Astrocyte (in vitro differentiated cells and primary cell): ENCODE measurements around the gene SRBD1. TPM values are rescaled to one million over a fixed set of nuclear protein-coding genes. Genes with fewer than 3 reads are reported as not detected.

ENCODE experiments used
- DNase-seq: peaks from one replicate; pipeline ENCODE4 v3.0.0-alpha.2; 2010; ENCODE audit warnings: low read depth
- FAIRE-seq: peaks from 2 replicates; lab custom pipeline; 2011; peaks lifted over from hg19 to GRCh38; lab: Jason Lieb, UNC
- H2AFZ ChIP-seq: 2 replicates; pipeline ENCODE4 v1.6.0; 2012; ENCODE audit warnings: low read depth, low read length, inconsistent platforms
- H3K27ac ChIP-seq: 2 replicates; pipeline ENCODE4 v1.5.1; 2011; ENCODE audit warnings: low read depth, low read length, inconsistent platforms
- H3K27me3 ChIP-seq: 2 replicates; pipeline ENCODE4 v1.6.0; 2011; ENCODE audit warnings: low read length, inconsistent platforms; ENCODE audit not compliant: insufficient read depth
- H3K36me3 ChIP-seq: 2 replicates; pipeline ENCODE4 v1.5.1; 2011; ENCODE audit warnings: low read length, inconsistent platforms; ENCODE audit not compliant: insufficient read depth
- H3K4me1 ChIP-seq: 2 replicates; pipeline ENCODE4 v1.5.1; 2011; ENCODE audit warnings: low read length, inconsistent platforms; ENCODE audit not compliant: insufficient read depth
- H3K4me2 ChIP-seq: 2 replicates; pipeline ENCODE4 v1.6.0; 2012; ENCODE audit warnings: low read length, inconsistent platforms
- H3K4me3 ChIP-seq: 2 replicates; pipeline ENCODE4 v1.5.1; 2011; ENCODE audit warnings: low read depth, mild to moderate bottlenecking, low read length, inconsistent platforms; ENCODE audit not compliant: insufficient read depth
- H3K79me2 ChIP-seq: 2 replicates; pipeline ENCODE4 v1.6.0; 2012; ENCODE audit warnings: mild to moderate bottlenecking, low read length, inconsistent platforms; ENCODE audit not compliant: insufficient read depth
- H3K9ac ChIP-seq: 2 replicates; pipeline ENCODE4 v1.6.0; 2012; ENCODE audit warnings: mild to moderate bottlenecking, low read length, inconsistent platforms
- H3K9me3 ChIP-seq: 2 replicates; pipeline ENCODE4 v1.5.1; 2012; ENCODE audit warnings: low read depth, mild to moderate bottlenecking, low read length, inconsistent platforms; ENCODE audit not compliant: insufficient read depth
- H4K20me1 ChIP-seq: 2 replicates; pipeline ENCODE4 v1.6.0; 2012; ENCODE audit warnings: low read length, inconsistent platforms; ENCODE audit not compliant: insufficient read depth
- H3K27ac Mint-ChIP-seq: one replicate; pipeline ENCODE4 v1.8.0; 2021; ENCODE audit warnings: mild to moderate bottlenecking, mixed read lengths; ENCODE audit not compliant: unreplicated experiment
- H3K27me3 Mint-ChIP-seq: one replicate; pipeline ENCODE4 v1.8.0; 2021; ENCODE audit warnings: low read depth, mixed read lengths; ENCODE audit not compliant: unreplicated experiment
- H3K36me3 Mint-ChIP-seq: one replicate; pipeline ENCODE4 v1.8.0; 2021; ENCODE audit warnings: low read depth, mixed read lengths; ENCODE audit not compliant: unreplicated experiment
- H3K4me1 Mint-ChIP-seq: one replicate; pipeline ENCODE4 v1.8.0; 2021; ENCODE audit warnings: low read depth, mixed read lengths; ENCODE audit not compliant: unreplicated experiment
- H3K4me3 Mint-ChIP-seq: one replicate; pipeline ENCODE4 v1.8.0; 2021; ENCODE audit warnings: mild to moderate bottlenecking, moderate library complexity, mixed read lengths; ENCODE audit not compliant: unreplicated experiment
- H3K9me3 Mint-ChIP-seq: one replicate; pipeline ENCODE4 v1.8.0; 2021; ENCODE audit warnings: mild to moderate bottlenecking, mixed read lengths; ENCODE audit not compliant: unreplicated experiment
- EZH2 ChIP-seq: IDR thresholded peaks from 2 replicates; pipeline ENCODE4 v1.6.1; 2012; ENCODE audit warnings: mild to moderate bottlenecking, low read length, inconsistent platforms; ENCODE audit not compliant: insufficient read depth
- total RNA-seq: library from RNA; stranded (reverse); gene quantifications from 2 replicates; pipeline ENCODE4 v1.2.1, GENCODE V29; 2021
- TF ChIP-seq, protein P1 (sequence below): IDR thresholded peaks from 2 replicates; pipeline ENCODE4 v1.5.1; 2011; ENCODE audit warnings: low read depth, mild to moderate bottlenecking, inconsistent platforms, low read length, moderate library complexity; ENCODE audit not compliant: insufficient read depth

SRBD1 gene
- total RNA-seq, 1 donor from 2014 or later, result 9.3 TPM

DNA sequence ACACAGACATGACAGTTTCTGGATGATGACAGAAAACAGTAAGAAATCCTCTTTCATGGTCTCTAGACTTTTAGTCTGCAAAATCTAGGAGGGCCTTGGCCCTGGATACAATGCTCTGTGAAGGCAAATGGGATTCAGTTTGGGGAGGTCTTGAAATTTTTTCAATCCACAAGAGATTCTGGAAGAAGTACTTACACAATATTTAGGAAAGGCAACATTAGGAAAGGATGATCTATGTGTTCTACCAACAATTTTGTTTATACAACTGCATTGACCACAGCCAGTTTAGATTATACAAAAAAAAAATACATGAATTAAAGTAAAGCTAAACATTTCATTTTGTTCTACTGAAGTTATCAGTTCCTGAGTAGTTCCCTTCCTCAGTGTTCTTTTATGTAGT, 208.0 kb downstream of the SRBD1 start:
- Histone ChIP-seq H3K36me3 (no peaks in the 10 kb centered on the region), H3K27me3 (no peaks in the 10 kb centered on the region), H4K20me1 (no peaks in the 10 kb centered on the region), H3K4me3 (no peak overlapping the region), H3K4me1 (no peaks in the 10 kb centered on the region), H2AFZ (no peak overlapping the region), H3K79me2 (no peaks in the 10 kb centered on the region), H3K9ac (no peak overlapping the region), H3K9me3 (no peaks in the 10 kb centered on the region), H3K27ac (no peak overlapping the region), H3K4me2 (no peak overlapping the region)
- H3K27ac Mint-ChIP-seq, result no peak overlapping the region
- H3K4me1 Mint-ChIP-seq, result peaks cover 4% of the 10 kb centered on the region
- DNase-seq (no peak), FAIRE-seq (no peak)
- H3K9me3 Mint-ChIP-seq, result no peaks in the 10 kb centered on the region
- TF ChIP-seq, protein P1, sequence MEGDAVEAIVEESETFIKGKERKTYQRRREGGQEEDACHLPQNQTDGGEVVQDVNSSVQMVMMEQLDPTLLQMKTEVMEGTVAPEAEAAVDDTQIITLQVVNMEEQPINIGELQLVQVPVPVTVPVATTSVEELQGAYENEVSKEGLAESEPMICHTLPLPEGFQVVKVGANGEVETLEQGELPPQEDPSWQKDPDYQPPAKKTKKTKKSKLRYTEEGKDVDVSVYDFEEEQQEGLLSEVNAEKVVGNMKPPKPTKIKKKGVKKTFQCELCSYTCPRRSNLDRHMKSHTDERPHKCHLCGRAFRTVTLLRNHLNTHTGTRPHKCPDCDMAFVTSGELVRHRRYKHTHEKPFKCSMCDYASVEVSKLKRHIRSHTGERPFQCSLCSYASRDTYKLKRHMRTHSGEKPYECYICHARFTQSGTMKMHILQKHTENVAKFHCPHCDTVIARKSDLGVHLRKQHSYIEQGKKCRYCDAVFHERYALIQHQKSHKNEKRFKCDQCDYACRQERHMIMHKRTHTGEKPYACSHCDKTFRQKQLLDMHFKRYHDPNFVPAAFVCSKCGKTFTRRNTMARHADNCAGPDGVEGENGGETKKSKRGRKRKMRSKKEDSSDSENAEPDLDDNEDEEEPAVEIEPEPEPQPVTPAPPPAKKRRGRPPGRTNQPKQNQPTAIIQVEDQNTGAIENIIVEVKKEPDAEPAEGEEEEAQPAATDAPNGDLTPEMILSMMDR, result no peak
- TF ChIP-seq EZH2, result no peak
- no peaks in the 10 kb centered on the region for H3K27me3 Mint-ChIP-seq
- no peak overlapping the region for H3K4me3 Mint-ChIP-seq
- H3K36me3 Mint-ChIP-seq, result no peaks in the 10 kb centered on the region

DNA sequence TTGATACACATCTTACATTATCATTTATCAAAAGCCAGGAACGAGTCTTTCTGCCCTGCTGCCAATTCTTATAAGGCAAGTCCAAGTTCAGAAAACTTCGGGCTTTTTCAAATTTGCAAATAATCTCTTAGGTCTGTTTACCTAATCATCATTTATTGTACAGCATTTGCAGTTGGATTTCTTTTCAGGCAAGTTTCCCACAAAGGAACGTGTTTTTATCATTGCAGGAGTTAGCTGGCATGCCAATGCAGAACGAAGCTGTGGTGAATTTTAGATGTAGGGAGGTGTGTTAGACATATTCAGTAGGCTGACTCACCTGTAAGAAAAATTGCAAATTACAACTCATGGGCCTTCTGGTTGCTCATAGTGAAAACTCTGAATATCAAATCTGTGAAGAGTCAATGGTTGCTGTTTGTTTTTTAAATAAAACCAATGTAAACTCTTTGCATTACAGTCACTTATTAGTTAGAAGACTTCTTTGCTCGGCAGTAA, 209.6 kb downstream of the SRBD1 start:
- no peak overlapping the region for H3K4me2 ChIP-seq
- no peak overlapping the region for H3K9ac ChIP-seq
- TF ChIP-seq, protein P1, result no peak
- no peak for TF ChIP-seq EZH2
- no peak overlapping the region for H3K27ac Mint-ChIP-seq
- H2AFZ ChIP-seq, result no peak overlapping the region
- FAIRE-seq (no peak), DNase-seq (no peak)
- no peak overlapping the region for H3K4me3 ChIP-seq
- no peaks in the 10 kb centered on the region for H3K27me3 ChIP-seq
- no peaks in the 10 kb centered on the region for H3K9me3 Mint-ChIP-seq
- no peak overlapping the region for H3K27ac ChIP-seq
- peaks cover 5% of the 10 kb centered on the region for H3K4me1 Mint-ChIP-seq
- H3K4me3 Mint-ChIP-seq, result no peak overlapping the region
- no peaks in the 10 kb centered on the region for H3K9me3 ChIP-seq
- H3K36me3 ChIP-seq, result no peaks in the 10 kb centered on the region
- no peaks in the 10 kb centered on the region for H3K79me2 ChIP-seq
- H3K36me3 Mint-ChIP-seq, result no peaks in the 10 kb centered on the region
- no peaks in the 10 kb centered on the region for H3K27me3 Mint-ChIP-seq
- no peaks in the 10 kb centered on the region for H4K20me1 ChIP-seq
- H3K4me1 ChIP-seq, result no peaks in the 10 kb centered on the region

DNA sequence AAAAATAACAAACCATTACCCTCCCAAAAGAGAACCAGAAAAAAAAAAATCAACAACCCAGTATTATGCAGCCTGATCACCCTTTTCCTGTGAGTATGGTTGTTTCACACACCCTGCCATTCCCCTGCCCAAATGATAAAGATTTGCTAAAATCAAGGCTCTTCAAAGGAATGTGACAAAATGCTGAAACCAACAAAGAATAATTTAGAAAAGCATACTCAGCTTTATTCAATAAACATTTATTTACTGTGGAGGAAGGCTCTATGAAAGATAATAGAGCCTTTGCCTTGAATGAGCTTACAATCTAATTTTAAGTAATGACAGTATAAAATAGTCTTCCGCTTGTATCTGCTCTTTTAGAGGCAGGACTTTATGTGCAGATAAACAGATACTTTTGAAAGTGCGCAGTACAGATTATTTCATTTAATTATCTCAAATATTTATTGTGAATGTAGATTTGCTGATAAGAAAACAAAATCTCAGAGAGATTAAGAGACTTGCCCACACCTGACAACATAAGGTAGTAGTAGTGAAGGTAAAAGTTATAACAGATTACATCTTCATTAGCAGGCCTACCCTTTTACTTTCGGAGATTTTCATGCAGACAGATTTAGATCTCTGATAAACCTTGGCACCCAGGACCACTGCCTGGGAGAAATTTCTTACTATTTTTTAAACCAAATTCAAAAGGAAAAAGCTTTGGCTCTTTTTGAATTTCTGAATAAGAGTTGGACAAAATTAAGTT, 211.9 kb downstream of the SRBD1 start:
- no peaks in the 10 kb centered on the region for H3K27me3 ChIP-seq
- no peaks in the 10 kb centered on the region for H3K36me3 Mint-ChIP-seq
- H3K4me3 Mint-ChIP-seq, result no peak overlapping the region
- H3K36me3 ChIP-seq, result no peaks in the 10 kb centered on the region
- H2AFZ ChIP-seq, result no peak overlapping the region
- no peaks in the 10 kb centered on the region for H3K9me3 Mint-ChIP-seq
- TF ChIP-seq, protein P1, result no peak
- no peak for TF ChIP-seq EZH2
- H3K27ac Mint-ChIP-seq, result no peak overlapping the region
- no peak overlapping the region for H3K9ac ChIP-seq
- H3K4me1 ChIP-seq, result no peaks in the 10 kb centered on the region
- no peak overlapping the region for H3K4me3 ChIP-seq
- no peaks in the 10 kb centered on the region for H4K20me1 ChIP-seq
- H3K4me2 ChIP-seq, result no peak overlapping the region
- H3K4me1 Mint-ChIP-seq, result peaks cover 5% of the 10 kb centered on the region
- no peaks in the 10 kb centered on the region for H3K9me3 ChIP-seq
- no peak for DNase-seq
- no peaks in the 10 kb centered on the region for H3K79me2 ChIP-seq
- no peak for FAIRE-seq
- no peaks in the 10 kb centered on the region for H3K27me3 Mint-ChIP-seq
- H3K27ac ChIP-seq, result no peak overlapping the region
